ENCODE results near the gene DET1.
"Not testable (repeated sequence)": the region's sequence is repeated elsewhere in the genome, so short reads cannot be mapped to it uniquely, and the experiment has no call there.

DET1 gene

DNA sequence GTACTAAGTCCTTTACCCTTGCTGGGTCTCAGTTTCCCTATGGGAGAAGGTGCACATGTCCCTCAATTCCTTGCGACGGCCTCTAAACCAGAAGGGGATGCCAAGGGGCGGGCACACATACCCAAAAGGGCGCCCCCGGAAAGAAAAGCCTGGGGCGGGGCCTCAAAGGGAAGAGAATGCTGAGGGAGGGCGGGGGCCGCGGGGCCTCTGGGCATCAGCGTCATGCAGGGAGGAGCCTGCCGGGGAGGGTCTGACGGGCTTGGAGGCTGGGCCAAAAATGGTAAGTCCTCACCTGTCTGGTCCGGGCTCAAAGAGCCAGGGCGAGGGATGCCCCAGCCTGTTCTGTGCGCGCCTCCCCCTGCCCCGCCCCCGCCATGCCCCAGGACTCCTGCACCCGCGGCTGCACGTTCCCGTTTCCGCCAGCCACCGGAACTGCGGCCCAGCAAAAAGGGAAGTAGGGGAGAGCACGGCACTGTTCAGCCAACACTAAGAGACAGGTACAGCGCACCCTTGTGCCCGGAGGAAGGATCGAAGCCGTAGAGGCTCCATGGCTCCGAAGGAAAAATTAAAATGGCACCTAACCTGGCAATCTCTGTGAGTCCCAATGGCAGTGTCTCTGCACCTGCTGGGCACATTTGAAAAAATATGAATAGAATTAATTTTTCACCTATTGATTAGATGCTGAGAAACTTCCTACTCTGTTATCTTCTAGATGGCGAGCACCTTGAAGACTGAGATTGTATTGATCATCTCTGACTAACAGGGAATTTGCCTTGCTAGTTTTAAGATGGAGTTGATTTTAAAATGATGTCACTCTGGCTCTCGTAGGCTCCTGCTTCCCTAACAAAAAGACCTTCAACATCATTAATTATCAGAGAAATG, at the start of gene DET1:
Gene DET1, minus strand, starts transcription at position 434 of the 882 bp plus-strand sequence. CDS start 14,976 bp downstream, outside the sequence.
- DNase-seq (ENCODE audit: low read depth): peak; percentile 67

- no peak for DNase-seq (ENCODE audit: low read depth)
These were observed 44.9 kb upstream of the DET1 start for GRCh38 chr15:88591384-88591783.

GRCh38 chr15:88590759-88591158, 44.3 kb upstream of the DET1 start:
- DNase-seq (ENCODE audit: low read depth): no peak

DNA sequence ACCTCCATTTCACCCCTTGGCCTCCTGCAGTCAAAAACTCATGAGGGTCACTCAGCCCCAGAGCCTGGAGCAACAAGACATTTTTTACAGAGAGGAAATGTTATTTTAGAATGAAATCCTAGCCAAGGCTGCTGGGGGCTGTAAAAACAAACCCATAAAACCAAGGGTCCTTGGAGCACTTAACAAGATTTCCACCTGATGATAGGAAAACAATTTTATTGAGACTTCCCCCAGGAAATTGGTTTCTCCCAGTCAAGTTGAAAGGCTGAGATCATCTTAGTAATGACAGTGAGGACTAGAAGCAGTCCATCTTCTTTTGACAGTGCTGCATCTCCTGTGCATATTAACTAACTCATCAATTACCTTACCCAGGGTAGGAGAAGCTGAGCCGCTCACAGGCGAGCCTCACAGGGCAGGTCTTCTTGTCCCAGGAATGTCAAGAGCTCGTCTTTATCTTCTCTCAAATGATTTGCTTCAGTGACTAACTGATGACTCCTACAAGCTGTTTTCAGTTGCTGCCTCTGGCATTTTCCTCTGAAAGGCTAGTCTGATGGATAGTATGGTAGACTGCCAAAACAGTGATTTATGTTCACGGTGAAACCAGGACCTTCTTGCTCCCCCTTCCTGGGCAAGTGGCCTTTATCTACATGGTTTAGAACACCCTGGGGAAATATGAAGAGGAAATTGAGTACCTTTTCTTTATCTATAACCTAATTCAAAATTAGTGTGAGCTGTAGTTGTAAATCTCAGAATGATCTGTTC, 40.1 kb upstream of the DET1 start:
- no peak for DNase-seq (ENCODE audit: low read depth)

GRCh38 chr15:88580532-88580931, 34.1 kb upstream of the DET1 start:
- DNase-seq (ENCODE audit: low read depth): no peak

DNA sequence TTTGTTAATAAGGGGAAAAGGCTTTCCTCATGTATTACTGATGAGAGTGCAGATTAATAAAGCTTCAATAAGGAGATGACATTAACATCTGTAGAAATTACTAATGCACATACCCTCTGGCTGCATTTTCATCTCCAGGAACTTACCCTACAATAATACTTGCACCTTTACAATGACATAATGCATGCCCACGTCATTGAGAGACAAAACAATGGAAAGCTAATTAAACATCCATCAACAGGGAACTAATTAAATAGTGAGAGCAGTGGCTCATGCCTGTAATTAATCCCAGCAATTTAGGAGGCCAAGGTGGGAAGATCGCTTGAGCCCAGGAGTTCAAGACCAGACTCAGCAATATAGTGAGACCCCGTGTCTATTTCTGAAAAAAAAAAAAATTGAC, 32.8 kb upstream of the DET1 start:
- no peak for DNase-seq (ENCODE audit: low read depth)

GRCh38 chr15:88574655-88575054, 28.2 kb upstream of the DET1 start:
- no peak for DNase-seq (ENCODE audit: low read depth)

GRCh38 chr15:88574077-88574476, 27.6 kb upstream of the DET1 start:
- no peak for DNase-seq (ENCODE audit: low read depth)

DNA sequence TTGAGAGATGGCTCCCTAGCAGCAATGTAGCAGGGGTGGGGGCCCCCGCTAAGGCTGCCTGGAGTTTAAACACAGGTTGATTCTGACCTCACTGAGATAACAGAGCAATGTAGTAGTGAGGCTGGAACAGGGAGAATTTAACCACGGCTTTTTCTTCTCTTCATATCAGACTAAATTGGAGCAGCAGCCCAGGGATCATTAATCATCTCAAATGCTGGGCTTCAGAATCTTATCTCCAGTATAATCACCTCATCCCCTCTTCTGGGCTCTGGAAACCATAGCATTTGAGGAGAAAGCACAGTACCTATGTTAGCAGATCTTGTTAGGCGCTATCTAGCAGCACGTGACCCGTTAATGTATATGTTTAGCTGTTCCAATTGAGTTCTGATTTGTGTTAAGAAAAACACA, 25.4 kb upstream of the DET1 start:
- no peak for DNase-seq (ENCODE audit: low read depth)

GRCh38 chr15:88571153-88571851, 24.8 kb upstream of the DET1 start:
- DNase-seq (ENCODE audit: low read depth): no peak

DNA sequence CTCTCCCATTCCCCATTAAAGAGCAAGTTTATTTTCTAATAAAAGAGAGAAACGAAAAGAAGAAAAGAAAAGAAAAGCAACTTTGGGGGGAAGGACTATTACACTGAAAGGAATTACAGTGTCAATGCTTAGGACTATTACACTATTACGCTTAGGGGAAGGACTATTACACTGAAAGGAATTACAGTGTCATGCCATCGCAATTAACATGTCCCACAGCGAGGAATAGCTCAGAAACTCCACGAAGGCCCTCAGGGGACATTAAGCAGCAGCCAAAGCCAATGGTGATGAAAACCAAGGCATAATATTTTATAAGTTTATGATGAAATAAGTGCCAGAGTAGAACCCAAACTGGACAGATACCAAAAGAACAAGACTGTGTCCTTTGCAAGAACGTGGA, 22.1 kb upstream of the DET1 start:
- DNase-seq (ENCODE audit: low read depth): no peak

DNA sequence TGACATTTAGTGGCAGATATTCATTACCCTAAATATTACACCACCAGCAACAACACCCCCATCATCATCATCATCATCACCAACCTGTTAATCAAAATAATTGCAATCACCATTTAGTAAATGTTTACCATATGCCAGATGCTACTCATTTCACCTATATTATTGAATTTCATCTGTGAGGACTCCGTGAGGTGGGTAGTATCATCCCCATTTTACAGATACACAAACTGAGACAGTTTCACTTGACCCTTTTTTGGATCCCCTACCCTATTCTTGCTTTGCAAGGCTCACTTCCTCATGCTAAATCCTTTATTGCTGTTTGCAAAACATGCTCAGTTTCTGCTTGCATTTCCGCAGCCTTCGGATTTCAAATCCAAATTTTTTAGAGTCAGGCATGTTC, 18.3 kb upstream of the DET1 start:
- no peak for DNase-seq (ENCODE audit: low read depth)

DNA sequence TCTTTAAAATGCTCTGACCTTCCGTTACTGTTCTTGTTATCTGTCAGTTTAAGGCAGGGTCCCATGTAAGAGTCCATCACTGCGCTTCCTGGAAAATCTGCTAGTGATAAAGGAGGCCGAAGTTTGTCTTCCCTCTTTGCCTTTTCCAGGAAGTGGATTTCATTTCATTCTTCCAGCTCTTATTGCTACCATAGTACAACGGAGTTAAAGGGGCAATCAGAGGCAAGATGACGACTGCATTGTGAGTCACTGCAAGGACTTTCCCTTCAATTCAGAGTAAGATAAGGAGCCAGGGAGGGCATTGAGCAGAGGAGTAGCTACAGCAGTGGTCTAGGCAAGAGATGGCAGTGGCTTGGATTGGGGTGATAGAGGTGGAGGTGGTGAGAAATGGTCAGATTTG, 17.2 kb upstream of the DET1 start:
- no peak for DNase-seq (ENCODE audit: low read depth)

GRCh38 chr15:88559565-88559964, 13.1 kb upstream of the DET1 start:
- not testable (repeated sequence) for DNase-seq (ENCODE audit: low read depth)

- DNase-seq (ENCODE audit: low read depth): not testable (repeated sequence)
These were observed 11.5 kb upstream of the DET1 start for GRCh38 chr15:88558026-88558425.

GRCh38 chr15:88548009-88548408, 1.5 kb upstream of the DET1 start:
- DNase-seq (ENCODE audit: low read depth): not testable (repeated sequence)

DNA sequence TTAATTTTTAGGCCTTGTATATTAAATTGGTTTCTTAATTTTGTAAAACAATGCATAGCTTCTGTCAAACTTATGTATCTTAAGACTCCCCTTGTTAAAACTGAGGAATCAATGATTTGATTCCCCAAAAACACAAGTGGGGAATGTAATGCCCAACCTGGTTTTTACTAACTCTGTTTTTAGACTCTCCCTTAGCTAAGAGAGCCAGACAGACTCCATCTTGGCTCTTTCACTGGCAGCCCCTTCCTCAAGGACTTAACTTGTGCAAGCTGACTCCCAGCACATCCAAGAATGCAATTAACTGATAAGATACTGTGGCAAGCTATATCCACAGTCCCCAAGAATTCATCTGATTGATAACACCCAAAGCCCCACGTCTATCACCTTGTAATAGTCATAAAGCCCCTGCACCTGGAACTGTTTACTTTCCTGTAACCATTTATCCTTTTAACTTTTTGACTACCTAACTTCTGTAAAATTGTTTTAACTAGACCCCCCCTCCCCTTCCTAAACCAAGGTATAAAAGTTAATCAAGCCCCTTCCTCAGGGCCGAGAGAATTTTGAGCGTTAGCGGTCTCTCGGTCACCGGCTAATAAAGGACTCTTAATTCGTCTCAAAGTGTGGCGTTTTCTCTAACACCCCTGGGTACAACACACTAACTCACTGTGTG, 768 bp downstream of the DET1 start:
- DNase-seq (ENCODE audit: low read depth): not testable (repeated sequence)

- DNase-seq (ENCODE audit: low read depth): no peak
These were observed 3.3 kb downstream of the DET1 start for GRCh38 chr15:88543065-88543776.

DNA sequence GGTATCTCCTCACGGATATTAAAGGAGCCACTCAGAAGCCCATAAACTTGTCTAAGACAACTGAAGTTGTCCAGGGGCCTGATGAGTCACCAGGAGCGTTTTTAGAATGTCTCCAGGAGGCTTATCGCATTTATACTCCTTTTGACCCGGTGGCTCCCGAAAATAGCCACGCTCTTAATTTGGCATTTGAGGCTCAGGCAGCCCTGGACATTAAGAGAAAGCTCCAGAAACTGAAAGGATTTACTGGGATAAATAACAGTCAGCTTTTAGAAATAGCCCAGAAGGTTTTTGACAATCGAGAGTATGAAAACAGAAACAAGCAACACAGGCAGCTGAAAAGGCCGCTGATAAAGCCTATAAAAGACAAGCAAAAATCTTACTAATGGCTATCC, 4.1 kb downstream of the DET1 start:
- no peak for DNase-seq (ENCODE audit: low read depth)

DNA sequence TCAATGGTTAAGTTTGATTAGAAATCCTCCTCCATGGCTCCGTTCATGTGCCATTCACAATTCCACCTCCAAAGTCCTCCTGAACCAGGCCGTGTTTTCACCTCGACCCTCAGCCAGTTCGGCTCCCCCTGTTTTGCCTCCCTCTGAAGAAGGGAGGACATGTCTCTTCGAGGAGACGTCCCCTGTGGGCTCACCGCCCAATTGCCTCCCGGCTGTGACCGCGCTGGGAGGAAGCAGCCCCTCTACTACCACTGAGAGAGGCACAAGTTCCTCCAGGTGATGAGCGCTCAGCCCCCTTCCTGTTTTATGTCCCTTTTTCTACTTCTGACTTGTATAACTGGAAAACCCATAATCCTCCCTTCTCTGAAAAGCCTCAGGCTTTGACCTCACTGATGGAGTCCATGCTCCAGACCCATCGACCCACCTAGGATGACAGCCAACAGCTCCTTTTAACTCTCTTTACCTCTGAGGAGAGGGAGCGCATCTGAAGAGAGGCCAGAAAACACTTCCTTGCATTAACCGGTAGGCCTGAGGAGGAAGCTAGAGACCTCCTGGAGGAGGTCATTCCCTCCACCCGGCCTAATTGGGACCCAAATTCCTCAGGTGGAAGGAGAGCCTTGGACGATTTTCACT, 4.7 kb downstream of the DET1 start:
- DNase-seq (ENCODE audit: low read depth): no peak

- not testable (repeated sequence) for DNase-seq (ENCODE audit: low read depth)
These were observed 5.4 kb downstream of the DET1 start for GRCh38 chr15:88541111-88541510.
